Stimulated activated CD4-positive, alpha-beta T cell treated with anti-CD3 and anti-CD28 coated beads, Interleukin-12 subunit alpha, Interleukin-12 subunit beta, amount 100 ng/mL, for 48 hours (primary cell): Measurements from ENCODE around the gene WDR93.
"Not testable (repeated sequence)": the region's sequence is repeated elsewhere in the genome, so short reads cannot be mapped to it uniquely, and the experiment has no call there.

Experiments used
- DNase-seq, 3 donors: peaks; one replicate each; pipeline ENCODE4 v3.0.0-alpha.2; 2020; ENCODE audit warnings: low read depth in 2 of 3, low spot score in 1 of 3

Gene WDR93

GRCh38 chr15:89681146-89681545, 9.5 kb upstream of the WDR93 start:
- no peak for DNase-seq

GRCh38 chr15:89685995-89686394, 4.6 kb upstream of the WDR93 start:
- no peak for DNase-seq

GRCh38 chr15:89686522-89686921, 4.1 kb upstream of the WDR93 start:
- no peak for DNase-seq

- not testable (repeated sequence) for DNase-seq
These were observed 708 bp upstream of the WDR93 start for GRCh38 chr15:89689930-89690275.

GRCh38 chr15:89693091-89693490, 2.5 kb downstream of the WDR93 start:
- DNase-seq, result no peak

- DNase-seq, result no peak
These were observed 3.1 kb downstream of the WDR93 start for GRCh38 chr15:89693696-89694095.

GRCh38 chr15:89695198-89695597, 4.6 kb downstream of the WDR93 start:
- DNase-seq, result no peak

- no peak for DNase-seq
These were observed 13.8 kb downstream of the WDR93 start for GRCh38 chr15:89704411-89704810.

GRCh38 chr15:89707577-89707976, 17.0 kb downstream of the WDR93 start:
- no peak for DNase-seq

- no peak for DNase-seq
These were observed 24.2 kb downstream of the WDR93 start for GRCh38 chr15:89714775-89715174.

GRCh38 chr15:89723031-89723430, 32.4 kb downstream of the WDR93 start:
- no peak for DNase-seq

- DNase-seq, result no peak
These were observed 34.0 kb downstream of the WDR93 start for GRCh38 chr15:89724621-89725020.

GRCh38 chr15:89725064-89725463, 34.5 kb downstream of the WDR93 start:
- no peak for DNase-seq

GRCh38 chr15:89728254-89728653, 37.6 kb downstream of the WDR93 start:
- no peak for DNase-seq

GRCh38 chr15:89731275-89731674, 40.7 kb downstream of the WDR93 start:
- DNase-seq, result no peak

GRCh38 chr15:89732451-89733172, 42.0 kb downstream of the WDR93 start:
- no peak for DNase-seq

- DNase-seq, result no peak
These were observed 45.2 kb downstream of the WDR93 start for GRCh38 chr15:89735773-89736172.

- peak in 2 of 3 donors; percentile 26 to 70 for DNase-seq
These were observed 49.5 kb downstream of the WDR93 start for GRCh38 chr15:89740137-89740536.

- DNase-seq, result no peak
These were observed 52.4 kb downstream of the WDR93 start for GRCh38 chr15:89743011-89743410.

GRCh38 chr15:89743594-89743993, 53.0 kb downstream of the WDR93 start:
- no peak for DNase-seq

- DNase-seq, result no peak
These were observed 54.5 kb downstream of the WDR93 start for GRCh38 chr15:89745131-89745530.

GRCh38 chr15:89745768-89746167, 55.2 kb downstream of the WDR93 start:
- no peak for DNase-seq

- no peak for DNase-seq
These were observed 55.8 kb downstream of the WDR93 start for GRCh38 chr15:89746386-89746780.
